ENCODE measurements around the gene GLG1. TPM values are rescaled to one million over a fixed set of nuclear protein-coding genes. Genes with fewer than 3 reads are reported as not detected.

The GLG1 gene
- total and polyA plus RNA-seq, 2 donors (not counting 3 experiments of a cell fraction or from before 2014, with no cell fraction given), result 86.3 to 165 TPM

DNA sequence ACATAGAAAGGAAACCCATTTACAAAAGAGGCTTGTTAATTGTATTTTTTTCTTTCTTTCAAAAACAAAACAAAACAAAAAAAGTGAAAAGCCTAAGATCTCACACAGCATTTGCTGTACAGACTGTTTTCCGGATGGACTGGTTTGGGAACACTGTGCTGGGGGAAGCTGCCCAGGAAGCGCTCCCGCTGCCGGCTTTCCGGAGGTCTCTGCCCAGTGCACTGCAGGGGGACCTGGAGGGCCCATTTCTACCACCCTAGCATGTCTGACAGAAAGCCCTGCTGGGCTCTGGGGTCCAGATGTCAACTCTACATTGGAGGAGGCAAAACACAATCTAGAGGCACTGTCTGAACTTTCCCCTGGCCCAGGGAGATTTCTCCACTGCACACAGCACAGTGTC lies 159.3 kb downstream of the GLG1 start:
- BruUV-seq (replicated peaks), result TSS peak; percentile 1
- H4K20me1 ChIP-seq (replicated peaks; ENCODE audit: control insufficient read depth, extremely low read depth, insufficient read depth, low read length), result no peaks in the 10 kb centered on the region
- TF ChIP-seq FOS (IDR thresholded peaks at IDR 0.05; ENCODE audit: borderline replicate concordance, insufficient read depth, low read length) (no peak), JUN (IDR thresholded peaks at IDR 0.05; ENCODE audit: borderline replicate concordance, insufficient read depth, insufficient read length, low read depth) (no peak), MYC (IDR thresholded peaks at IDR 0.05; ENCODE audit: low read depth, low read length) (no peak), GATA2 (IDR thresholded peaks at IDR 0.05; ENCODE audit: insufficient read depth, insufficient read length, low read depth, low read length) (no peak), POLR2A (IDR thresholded peaks at IDR 0.05; ENCODE audit: low read depth, low read length) (no peak), POLR2AphosphoS5 (IDR thresholded peaks at IDR 0.05; ENCODE audit: insufficient read depth, low read depth, low read length) (no peak), EZH2 (IDR thresholded peaks at IDR 0.05; ENCODE audit: borderline replicate concordance, low read depth, low read length, severe bottlenecking) (no peak)
- TF ChIP-seq, protein P1, sequence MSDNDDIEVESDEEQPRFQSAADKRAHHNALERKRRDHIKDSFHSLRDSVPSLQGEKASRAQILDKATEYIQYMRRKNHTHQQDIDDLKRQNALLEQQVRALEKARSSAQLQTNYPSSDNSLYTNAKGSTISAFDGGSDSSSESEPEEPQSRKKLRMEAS (IDR thresholded peaks at IDR 0.05; ENCODE audit: insufficient read depth, insufficient read length), result no peak
- TF ChIP-seq, protein P2, sequence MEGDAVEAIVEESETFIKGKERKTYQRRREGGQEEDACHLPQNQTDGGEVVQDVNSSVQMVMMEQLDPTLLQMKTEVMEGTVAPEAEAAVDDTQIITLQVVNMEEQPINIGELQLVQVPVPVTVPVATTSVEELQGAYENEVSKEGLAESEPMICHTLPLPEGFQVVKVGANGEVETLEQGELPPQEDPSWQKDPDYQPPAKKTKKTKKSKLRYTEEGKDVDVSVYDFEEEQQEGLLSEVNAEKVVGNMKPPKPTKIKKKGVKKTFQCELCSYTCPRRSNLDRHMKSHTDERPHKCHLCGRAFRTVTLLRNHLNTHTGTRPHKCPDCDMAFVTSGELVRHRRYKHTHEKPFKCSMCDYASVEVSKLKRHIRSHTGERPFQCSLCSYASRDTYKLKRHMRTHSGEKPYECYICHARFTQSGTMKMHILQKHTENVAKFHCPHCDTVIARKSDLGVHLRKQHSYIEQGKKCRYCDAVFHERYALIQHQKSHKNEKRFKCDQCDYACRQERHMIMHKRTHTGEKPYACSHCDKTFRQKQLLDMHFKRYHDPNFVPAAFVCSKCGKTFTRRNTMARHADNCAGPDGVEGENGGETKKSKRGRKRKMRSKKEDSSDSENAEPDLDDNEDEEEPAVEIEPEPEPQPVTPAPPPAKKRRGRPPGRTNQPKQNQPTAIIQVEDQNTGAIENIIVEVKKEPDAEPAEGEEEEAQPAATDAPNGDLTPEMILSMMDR (IDR thresholded peaks at IDR 0.05; ENCODE audit: extremely low read depth in 1 of 2, insufficient read depth in 1 of 2, low read depth in 1 of 2, low read length in 2 of 2), result no peak
- no peaks in the 10 kb centered on the region for H3K27me3 ChIP-seq (ENCODE audit: control insufficient read depth in 2 of 2, insufficient read depth in 2 of 2, low read length in 2 of 2)
- no peak overlapping the region for H3K4me3 ChIP-seq (replicated peaks in 1 of 3; ENCODE audit: insufficient read depth in 1 of 3, low read depth in 1 of 3, low read length in 3 of 3)
- dilution Hi-C loops (cut with MboI; ENCODE audit: extremely low pct_ligation_motif_present, low sequenced_read_pairs), result no loop called here
- ChIA-PET CTCF (interaction anchor here (1.1 kb wide), 1 partner anchor 10 kb away, joined by 5 read pairs; no protein-coding TSS in a partner anchor), POLR2A (no interaction called here)
- no peak overlapping the region for H3K27ac ChIP-seq (ENCODE audit: insufficient read depth, low read depth, low read length)
- H2AFZ ChIP-seq (ENCODE audit: low read depth, low read length), result no peak overlapping the region
- H3K79me2 ChIP-seq (ENCODE audit: control insufficient read depth, insufficient read depth, low read length), result no peaks in the 10 kb centered on the region
- H3K4me1 ChIP-seq (ENCODE audit: control insufficient read depth, extremely low read depth, insufficient read depth, low read length), result peaks cover 38% of the 10 kb centered on the region
- DNase-seq (ENCODE audit: low read depth, low spot score) (peak; percentile 28), FAIRE-seq (no peak)
- no peaks in the 10 kb centered on the region for H3K9me1 ChIP-seq (replicated peaks; ENCODE audit: control insufficient read depth, extremely low read depth, insufficient read depth, low read length)
- peaks cover 0 to 14% of the 10 kb centered on the region in 2 experiments for H3K36me3 ChIP-seq (ENCODE audit: control insufficient read depth in 2 of 2, extremely low read depth in 1 of 2, insufficient read depth in 2 of 2, low read length in 2 of 2)
- no peak overlapping the region for H3K9ac ChIP-seq (replicated peaks; ENCODE audit: extremely low read depth, insufficient read depth, low read length)
- intact Hi-C loops (cut with micrococcal nuclease), result no loop called here
- H3K9me3 ChIP-seq (replicated peaks; ENCODE audit: control insufficient read depth, insufficient read depth, low read length), result no peaks in the 10 kb centered on the region
- peak overlapping the region; percentile 1 for H3K4me2 ChIP-seq (ENCODE audit: insufficient read depth, low read length)

Measured in endothelial cell of umbilical vein (primary cell).